Measurements from ENCODE around the gene DNAJC18.

Gene DNAJC18

DNA sequence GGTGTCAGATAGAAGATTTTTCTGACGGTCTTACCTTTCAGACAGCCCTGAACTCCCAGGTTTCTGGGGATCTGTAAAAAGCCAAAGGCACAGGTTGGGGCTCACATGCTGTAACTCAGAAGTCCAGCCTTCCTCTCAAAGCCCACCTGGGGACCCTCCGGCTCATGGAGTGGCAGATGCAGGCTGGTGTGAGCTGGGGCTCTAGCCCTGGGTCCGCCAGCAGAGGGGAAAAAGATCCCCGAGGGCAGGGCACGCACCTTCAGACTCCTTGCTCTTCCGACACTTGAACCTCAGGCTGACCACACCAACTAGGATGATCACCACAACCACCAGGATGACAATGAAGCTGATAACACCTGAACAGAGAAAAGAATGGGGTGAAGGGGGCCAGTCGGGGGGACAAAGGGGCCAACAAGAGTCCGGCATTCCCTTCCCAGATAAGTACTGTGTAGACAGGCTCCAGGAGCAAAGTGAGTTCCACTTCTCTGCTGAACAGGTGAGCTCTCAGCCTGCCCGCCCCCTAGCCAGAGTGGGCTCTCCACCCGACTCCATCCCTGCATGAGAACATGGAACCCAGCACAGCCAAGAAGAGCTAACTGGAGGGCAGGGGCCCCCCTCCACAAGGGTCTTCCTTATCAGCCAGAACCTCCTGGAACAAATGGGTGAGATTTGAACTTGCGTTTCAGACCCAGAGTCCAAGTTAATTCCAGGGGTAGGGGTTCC is 15.4 kb upstream of the DNAJC18 start:
- H3K79me2 ChIP-seq (ENCODE audit: control insufficient read depth, insufficient read depth, low read length) = no peaks in the 10 kb centered on the region
- no peak overlapping the region for H4K8ac ChIP-seq (ENCODE audit: low read depth, low read length)
- H2AK5ac ChIP-seq (ENCODE audit: low read length) = no peak overlapping the region
- no peak overlapping the region for H3K56ac ChIP-seq (ENCODE audit: low read length)
- no peak overlapping the region for H2BK5ac ChIP-seq (ENCODE audit: low read length)
- H3K27ac ChIP-seq (ENCODE audit: low read depth, low read length) = no peak overlapping the region
- H3K36me3 ChIP-seq (ENCODE audit: control insufficient read depth, insufficient read depth, low read length) = no peaks in the 10 kb centered on the region
- no peaks in the 10 kb centered on the region for H3K79me1 ChIP-seq (ENCODE audit: low read length)
- no peaks in the 10 kb centered on the region for H3K4me1 ChIP-seq (ENCODE audit: control insufficient read depth, low read depth, low read length)
- no peak overlapping the region for H2BK15ac ChIP-seq (replicated peaks; ENCODE audit: low read depth)
- H3K18ac ChIP-seq (ENCODE audit: low read length) = no peak overlapping the region
- no peak overlapping the region for H3K4me2 ChIP-seq (ENCODE audit: low read length)
- WGBS (ENCODE audit: extremely low coverage, insufficient coverage, low lambda C conversion rate) = no CpG with 5 or more reads among the region's 11 CpGs
- no peak overlapping the region for H3K9ac ChIP-seq (ENCODE audit: low read length)
- no peak overlapping the region for H2BK120ac ChIP-seq (ENCODE audit: low read depth, low read length)
- no peak overlapping the region for H3K4ac ChIP-seq (ENCODE audit: low read depth, low read length)
- DNase-seq = no peak
- no peaks in the 10 kb centered on the region for H3K27me3 ChIP-seq (ENCODE audit: insufficient read depth, low read length, poor library complexity)
- no peak overlapping the region for H4K5ac ChIP-seq (ENCODE audit: low read length)
- H3K4me3 ChIP-seq (ENCODE audit: low read length) = no peak overlapping the region
- no peak overlapping the region for H3K23ac ChIP-seq (ENCODE audit: low read length)

GRCh38 chr5:139453683-139454567 is 14.6 kb upstream of the DNAJC18 start:
- H3K18ac ChIP-seq (ENCODE audit: low read length) = no peak overlapping the region
- H2BK5ac ChIP-seq (ENCODE audit: low read length) = no peak overlapping the region
- H3K27ac ChIP-seq (ENCODE audit: low read depth, low read length) = no peak overlapping the region
- H3K9ac ChIP-seq (ENCODE audit: low read length) = no peak overlapping the region
- no peak overlapping the region for H3K56ac ChIP-seq (ENCODE audit: low read length)
- H2BK120ac ChIP-seq (ENCODE audit: low read depth, low read length) = no peak overlapping the region
- no peak overlapping the region for H3K4me2 ChIP-seq (ENCODE audit: low read length)
- H3K36me3 ChIP-seq (ENCODE audit: control insufficient read depth, insufficient read depth, low read length) = no peaks in the 10 kb centered on the region
- no peak overlapping the region for H3K4ac ChIP-seq (ENCODE audit: low read depth, low read length)
- no peak for DNase-seq
- H3K79me2 ChIP-seq (ENCODE audit: control insufficient read depth, insufficient read depth, low read length) = no peaks in the 10 kb centered on the region
- no peaks in the 10 kb centered on the region for H3K79me1 ChIP-seq (ENCODE audit: low read length)
- H3K23ac ChIP-seq (ENCODE audit: low read length) = no peak overlapping the region
- H3K4me1 ChIP-seq (ENCODE audit: control insufficient read depth, low read depth, low read length) = no peaks in the 10 kb centered on the region
- no peak overlapping the region for H2AK5ac ChIP-seq (ENCODE audit: low read length)
- no peak overlapping the region for H4K8ac ChIP-seq (ENCODE audit: low read depth, low read length)
- H3K27me3 ChIP-seq (ENCODE audit: insufficient read depth, low read length, poor library complexity) = no peaks in the 10 kb centered on the region
- no peak overlapping the region for H4K5ac ChIP-seq (ENCODE audit: low read length)
- H3K4me3 ChIP-seq (ENCODE audit: low read length) = no peak overlapping the region
- 100% methylated on average over 3 of the region's 3 CpGs for WGBS (ENCODE audit: extremely low coverage, insufficient coverage, low lambda C conversion rate)
- H2BK15ac ChIP-seq (replicated peaks; ENCODE audit: low read depth) = no peak overlapping the region

GRCh38 chr5:139451878-139452660 is 12.7 kb upstream of the DNAJC18 start:
- H3K23ac ChIP-seq (ENCODE audit: low read length) = no peak overlapping the region
- no peaks in the 10 kb centered on the region for H3K79me2 ChIP-seq (ENCODE audit: control insufficient read depth, insufficient read depth, low read length)
- no peak overlapping the region for H2BK5ac ChIP-seq (ENCODE audit: low read length)
- DNase-seq = no peak
- no peaks in the 10 kb centered on the region for H3K27me3 ChIP-seq (ENCODE audit: insufficient read depth, low read length, poor library complexity)
- H3K4ac ChIP-seq (ENCODE audit: low read depth, low read length) = no peak overlapping the region
- H3K4me3 ChIP-seq (ENCODE audit: low read length) = no peak overlapping the region
- H3K27ac ChIP-seq (ENCODE audit: low read depth, low read length) = no peak overlapping the region
- H2AK5ac ChIP-seq (ENCODE audit: low read length) = no peak overlapping the region
- no peak overlapping the region for H3K18ac ChIP-seq (ENCODE audit: low read length)
- H4K8ac ChIP-seq (ENCODE audit: low read depth, low read length) = no peak overlapping the region
- H3K9ac ChIP-seq (ENCODE audit: low read length) = no peak overlapping the region
- no peak overlapping the region for H2BK15ac ChIP-seq (replicated peaks; ENCODE audit: low read depth)
- no peak overlapping the region for H3K56ac ChIP-seq (ENCODE audit: low read length)
- no peaks in the 10 kb centered on the region for H3K79me1 ChIP-seq (ENCODE audit: low read length)
- no peaks in the 10 kb centered on the region for H3K4me1 ChIP-seq (ENCODE audit: control insufficient read depth, low read depth, low read length)
- H4K5ac ChIP-seq (ENCODE audit: low read length) = no peak overlapping the region
- H3K36me3 ChIP-seq (ENCODE audit: control insufficient read depth, insufficient read depth, low read length) = no peaks in the 10 kb centered on the region
- 100% methylated on average over 3 of the region's 3 CpGs for WGBS (ENCODE audit: extremely low coverage, insufficient coverage, low lambda C conversion rate)
- no peak overlapping the region for H3K4me2 ChIP-seq (ENCODE audit: low read length)
- H2BK120ac ChIP-seq (ENCODE audit: low read depth, low read length) = no peak overlapping the region

DNA sequence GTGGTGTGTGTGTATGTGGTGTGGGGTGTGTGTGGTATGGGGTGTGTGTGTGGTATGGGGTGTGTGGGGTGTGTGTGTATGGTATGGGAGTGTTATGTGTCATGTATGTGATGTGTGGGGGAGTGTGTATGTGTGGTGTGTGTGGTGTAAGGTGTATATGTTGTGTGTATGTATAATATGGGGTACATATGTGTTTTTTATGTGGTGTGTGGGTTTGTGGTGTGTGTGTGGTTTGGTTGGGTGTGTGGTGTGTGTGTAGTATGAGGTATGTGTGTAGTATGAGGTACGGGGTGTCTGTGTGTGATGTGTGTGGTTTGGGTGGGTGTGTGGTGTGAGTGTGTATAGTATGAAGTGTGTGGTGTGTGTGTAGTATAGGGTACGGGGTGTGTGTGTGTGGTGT is 11.9 kb upstream of the DNAJC18 start:
- H3K4me3 ChIP-seq (ENCODE audit: low read length) = no peak overlapping the region
- no peak overlapping the region for H3K4ac ChIP-seq (ENCODE audit: low read depth, low read length)
- 100% methylated on average over 2 of the region's 2 CpGs for WGBS (ENCODE audit: extremely low coverage, insufficient coverage, low lambda C conversion rate)

GRCh38 chr5:139446956-139447779 is 7.8 kb upstream of the DNAJC18 start:
- no CpG with 5 or more reads among the region's 5 CpGs for WGBS (ENCODE audit: extremely low coverage, insufficient coverage, low lambda C conversion rate)
- no peaks in the 10 kb centered on the region for H3K4me1 ChIP-seq (ENCODE audit: control insufficient read depth, low read depth, low read length)
- H3K4ac ChIP-seq (ENCODE audit: low read depth, low read length) = no peak overlapping the region
- H3K79me2 ChIP-seq (ENCODE audit: control insufficient read depth, insufficient read depth, low read length) = no peaks in the 10 kb centered on the region
- no peaks in the 10 kb centered on the region for H3K27me3 ChIP-seq (ENCODE audit: insufficient read depth, low read length, poor library complexity)
- H3K27ac ChIP-seq (ENCODE audit: low read depth, low read length) = no peak overlapping the region
- H3K4me2 ChIP-seq (ENCODE audit: low read length) = no peak overlapping the region
- no peak overlapping the region for H4K5ac ChIP-seq (ENCODE audit: low read length)
- no peak overlapping the region for H3K18ac ChIP-seq (ENCODE audit: low read length)
- no peak overlapping the region for H3K9ac ChIP-seq (ENCODE audit: low read length)
- DNase-seq = no peak
- H2BK15ac ChIP-seq (replicated peaks; ENCODE audit: low read depth) = no peak overlapping the region
- no peak overlapping the region for H2AK5ac ChIP-seq (ENCODE audit: low read length)
- H3K4me3 ChIP-seq (ENCODE audit: low read length) = no peak overlapping the region
- H3K56ac ChIP-seq (ENCODE audit: low read length) = no peak overlapping the region
- no peak overlapping the region for H2BK120ac ChIP-seq (ENCODE audit: low read depth, low read length)
- no peak overlapping the region for H4K8ac ChIP-seq (ENCODE audit: low read depth, low read length)
- H3K36me3 ChIP-seq (ENCODE audit: control insufficient read depth, insufficient read depth, low read length) = no peaks in the 10 kb centered on the region
- no peak overlapping the region for H2BK5ac ChIP-seq (ENCODE audit: low read length)
- no peaks in the 10 kb centered on the region for H3K79me1 ChIP-seq (ENCODE audit: low read length)
- H3K23ac ChIP-seq (ENCODE audit: low read length) = no peak overlapping the region

More for the DNA sequence above, 11.9 kb upstream of the DNAJC18 start:
- H2BK120ac ChIP-seq (ENCODE audit: low read depth, low read length) = no peak overlapping the region
- H2BK15ac ChIP-seq (replicated peaks; ENCODE audit: low read depth) = no peak overlapping the region
- no peak overlapping the region for H3K27ac ChIP-seq (ENCODE audit: low read depth, low read length)
- H4K5ac ChIP-seq (ENCODE audit: low read length) = no peak overlapping the region
- H3K4me1 ChIP-seq (ENCODE audit: control insufficient read depth, low read depth, low read length) = no peaks in the 10 kb centered on the region
- no peak for DNase-seq
- no peak overlapping the region for H2BK5ac ChIP-seq (ENCODE audit: low read length)
- no peak overlapping the region for H3K23ac ChIP-seq (ENCODE audit: low read length)
- H3K4me2 ChIP-seq (ENCODE audit: low read length) = no peak overlapping the region
- no peak overlapping the region for H3K18ac ChIP-seq (ENCODE audit: low read length)
- H3K9ac ChIP-seq (ENCODE audit: low read length) = no peak overlapping the region
- H4K8ac ChIP-seq (ENCODE audit: low read depth, low read length) = no peak overlapping the region
- no peak overlapping the region for H2AK5ac ChIP-seq (ENCODE audit: low read length)
- no peaks in the 10 kb centered on the region for H3K79me2 ChIP-seq (ENCODE audit: control insufficient read depth, insufficient read depth, low read length)
- H3K56ac ChIP-seq (ENCODE audit: low read length) = no peak overlapping the region
- no peaks in the 10 kb centered on the region for H3K36me3 ChIP-seq (ENCODE audit: control insufficient read depth, insufficient read depth, low read length)
- H3K27me3 ChIP-seq (ENCODE audit: insufficient read depth, low read length, poor library complexity) = no peaks in the 10 kb centered on the region
- no peaks in the 10 kb centered on the region for H3K79me1 ChIP-seq (ENCODE audit: low read length)
